Measurements from ENCODE around the gene HS3ST6.
"Not testable (repeated sequence)": the region's sequence is repeated elsewhere in the genome, so short reads cannot be mapped to it uniquely, and the experiment has no call there.

HS3ST6 gene

DNA sequence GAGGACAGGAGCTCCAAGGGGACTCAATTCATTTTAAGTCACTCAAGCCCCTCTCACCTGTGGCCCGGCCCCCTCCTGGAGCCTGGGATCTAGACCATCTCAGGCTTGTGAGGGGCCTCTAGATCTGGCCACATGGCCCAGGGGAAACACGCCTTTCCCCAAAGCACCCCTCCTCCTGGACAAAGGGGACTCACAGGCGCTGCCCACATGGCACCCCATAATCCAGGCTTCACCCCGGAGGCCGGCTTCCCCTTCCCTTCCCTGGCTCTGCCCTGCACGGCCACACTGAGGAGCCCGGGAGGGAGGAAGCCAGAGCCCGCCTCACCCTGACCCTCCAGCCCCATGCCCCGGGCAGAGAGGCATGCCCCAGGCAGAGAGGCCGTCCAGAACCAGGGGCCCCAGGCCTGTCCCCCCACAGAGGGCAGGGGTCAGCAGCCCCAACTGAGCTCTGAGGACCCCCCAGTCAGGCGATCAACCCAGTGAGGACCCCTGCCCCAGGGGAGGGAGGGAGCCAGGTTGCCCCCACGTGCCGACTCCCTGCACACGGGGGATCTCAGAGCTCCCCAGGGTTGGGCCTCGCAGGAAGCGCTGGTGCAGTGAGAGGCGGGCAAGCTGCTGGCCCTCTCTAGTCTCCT, 10.9 kb downstream of the HS3ST6 start:
- DNase-seq (ENCODE audit: low spot score), result no peak

DNA sequence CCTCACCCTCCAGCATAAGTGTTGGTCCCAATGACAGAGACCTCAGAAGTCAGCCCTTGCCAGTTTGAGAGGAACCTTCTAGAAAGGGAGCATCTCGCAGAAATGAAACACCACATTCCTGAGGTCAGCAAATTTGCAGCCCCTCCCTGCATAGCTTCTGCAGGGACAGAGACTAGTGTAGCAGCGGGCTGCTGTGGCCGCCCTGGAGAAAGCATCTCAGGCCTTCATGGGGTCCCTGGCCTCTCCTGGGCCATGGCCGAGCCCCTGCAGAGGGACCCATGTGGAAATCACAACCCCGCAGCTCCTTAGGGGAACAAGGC, 11.4 kb downstream of the HS3ST6 start:
- DNase-seq (ENCODE audit: low spot score), result no peak

DNA sequence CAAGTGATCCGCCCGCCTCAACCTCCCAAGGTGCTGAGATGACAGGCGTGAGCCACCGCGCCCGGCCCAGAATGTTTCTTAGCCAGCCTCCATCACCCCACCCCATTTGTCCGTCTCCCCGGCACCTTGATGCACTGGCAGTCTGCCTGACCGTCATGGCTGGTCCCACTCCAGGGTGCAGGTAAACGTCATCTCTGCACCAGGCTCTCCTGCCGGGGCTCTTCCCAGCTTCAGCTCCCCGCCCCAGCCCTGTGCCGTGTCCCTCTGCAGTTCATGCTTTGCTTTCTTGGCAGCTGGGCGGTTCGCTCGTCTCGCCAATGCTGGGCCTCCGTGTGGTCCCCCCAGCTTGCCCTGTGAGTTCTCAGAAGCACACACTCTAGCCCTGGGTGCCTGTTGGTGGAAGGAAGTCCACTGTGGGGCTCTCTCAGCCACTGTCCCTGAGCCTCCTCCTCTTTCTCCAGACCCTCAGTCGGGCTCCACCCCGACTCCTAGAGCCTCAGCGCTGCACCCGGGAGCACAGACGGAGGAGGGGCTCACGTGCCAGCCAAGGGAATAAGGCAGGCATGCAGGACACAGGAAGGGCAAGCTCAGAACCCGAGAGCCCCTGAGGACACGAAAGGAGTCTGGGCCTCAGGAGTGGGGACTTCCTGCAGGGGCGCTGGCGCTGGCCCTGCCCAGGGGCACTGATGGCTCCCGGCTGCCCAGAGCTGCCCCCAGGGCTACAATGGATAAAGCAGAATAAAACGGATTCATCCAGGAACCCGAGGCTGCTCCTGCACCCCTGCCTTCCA, 12.0 kb downstream of the HS3ST6 start:
- DNase-seq (ENCODE audit: low spot score), result no peak

DNA sequence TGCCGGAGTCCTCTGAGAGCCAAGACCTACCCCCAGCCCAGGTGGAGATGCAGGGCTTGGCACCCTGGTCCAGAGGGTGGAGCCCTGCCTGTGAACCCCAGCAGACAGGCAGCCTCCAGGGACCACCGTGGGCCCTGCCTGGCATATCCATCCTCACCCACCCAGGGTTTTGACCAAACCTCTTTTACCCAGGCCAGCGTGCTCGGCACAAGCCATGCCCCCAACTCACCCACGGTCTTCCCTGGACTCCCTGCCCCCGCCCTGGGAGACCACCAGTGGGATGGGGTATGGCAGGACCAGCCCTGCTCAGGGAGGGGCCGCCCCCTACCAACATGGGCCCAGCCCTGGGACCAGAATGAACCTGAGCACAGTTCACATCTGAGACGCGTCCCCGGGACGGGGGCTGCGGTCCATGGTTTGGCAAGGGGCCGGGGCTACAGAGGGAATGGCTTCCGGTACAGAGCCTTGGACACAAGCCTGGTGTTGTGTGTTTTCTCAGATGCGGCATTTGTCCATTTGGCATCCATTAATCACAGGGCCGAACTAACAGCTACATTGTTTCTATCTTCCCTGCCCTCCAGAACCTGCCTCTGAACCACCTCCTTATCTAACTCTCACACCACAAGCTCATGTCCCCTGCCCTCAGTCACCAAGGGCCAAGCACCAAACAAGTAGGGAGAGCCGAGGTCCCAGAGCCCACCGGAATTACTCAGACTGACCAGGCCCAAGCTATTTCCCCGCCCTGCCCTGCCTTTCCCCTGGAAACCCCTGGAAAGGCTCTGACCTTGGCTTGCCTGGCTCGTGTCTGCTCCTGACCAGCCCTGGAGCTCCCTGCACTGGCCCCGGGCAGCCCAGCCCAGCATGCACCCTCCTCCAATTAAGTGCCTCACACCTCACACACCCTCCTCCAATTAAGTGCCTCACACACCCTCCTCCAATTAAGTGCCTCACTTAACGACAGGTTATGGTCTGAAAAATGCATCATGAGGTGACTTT, 14.1 kb downstream of the HS3ST6 start:
- DNase-seq (ENCODE audit: low spot score), result no peak

DNA sequence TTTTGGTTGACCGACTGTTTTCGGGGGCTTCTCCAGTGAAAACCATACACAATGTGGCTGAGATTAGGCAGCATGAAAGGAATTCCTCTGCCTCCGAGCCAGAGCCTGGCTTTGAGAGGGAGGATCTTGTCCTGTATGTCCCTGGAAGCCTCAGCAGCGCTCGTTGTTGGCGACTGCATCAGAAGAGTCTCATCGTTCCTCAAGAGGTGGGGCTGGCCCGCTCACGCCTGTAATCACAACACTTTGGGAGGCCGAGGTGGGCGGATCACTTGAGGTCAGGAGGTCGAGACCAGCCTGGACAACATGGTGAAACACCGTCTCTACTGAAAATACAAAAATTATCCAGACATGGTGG, 15.0 kb downstream of the HS3ST6 start:
- no peak for DNase-seq (ENCODE audit: low spot score)

DNA sequence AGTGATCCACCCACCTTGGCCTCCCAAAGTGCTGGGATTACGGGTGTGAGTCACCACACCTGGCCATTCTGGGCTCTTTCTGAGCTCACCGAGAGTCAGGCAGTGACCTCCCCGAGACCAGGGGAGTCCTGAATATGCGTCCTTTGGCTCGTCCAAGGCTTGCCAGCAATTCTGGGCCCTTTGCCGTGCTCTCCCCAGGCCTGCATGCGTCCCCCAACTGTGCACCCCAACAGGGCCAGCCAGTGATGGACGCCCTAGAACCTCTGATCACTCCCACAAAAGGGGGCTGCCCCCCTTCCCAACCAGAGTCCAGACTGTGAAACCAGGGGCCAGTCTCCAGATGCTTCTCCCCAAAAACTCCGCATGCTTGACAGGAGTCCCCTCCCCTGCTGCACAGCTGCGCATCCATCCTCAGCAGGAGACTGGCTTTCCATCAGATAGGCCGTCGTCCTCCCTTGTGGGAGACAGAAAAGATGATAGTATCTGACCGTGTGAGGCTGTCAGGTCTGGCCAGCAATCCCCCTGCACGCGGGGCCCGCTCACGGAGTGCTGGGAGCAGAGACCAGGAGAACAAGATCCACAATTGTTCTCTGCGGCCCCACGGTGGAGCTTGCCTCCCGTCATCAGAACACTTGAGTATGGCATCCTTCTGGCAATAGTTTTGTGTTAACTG, 15.5 kb downstream of the HS3ST6 start:
- DNase-seq (ENCODE audit: low spot score), result no peak

DNA sequence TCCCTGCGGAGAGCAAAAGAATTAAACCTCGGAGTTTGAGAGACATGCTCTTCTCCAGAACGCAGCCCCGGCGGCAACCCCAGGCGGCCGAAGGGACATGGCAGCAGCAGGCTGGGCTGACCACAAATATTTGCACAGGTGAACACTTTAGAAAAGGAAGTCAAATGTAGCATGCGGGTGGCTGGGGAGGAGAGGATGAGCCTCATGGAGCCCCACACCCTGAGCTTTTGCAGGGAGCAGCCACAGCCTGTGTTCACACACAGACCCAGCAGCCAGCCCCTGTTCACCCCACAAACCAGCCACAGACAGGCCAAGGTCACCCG, 17.8 kb downstream of the HS3ST6 start:
- DNase-seq (ENCODE audit: low spot score), result no peak

DNA sequence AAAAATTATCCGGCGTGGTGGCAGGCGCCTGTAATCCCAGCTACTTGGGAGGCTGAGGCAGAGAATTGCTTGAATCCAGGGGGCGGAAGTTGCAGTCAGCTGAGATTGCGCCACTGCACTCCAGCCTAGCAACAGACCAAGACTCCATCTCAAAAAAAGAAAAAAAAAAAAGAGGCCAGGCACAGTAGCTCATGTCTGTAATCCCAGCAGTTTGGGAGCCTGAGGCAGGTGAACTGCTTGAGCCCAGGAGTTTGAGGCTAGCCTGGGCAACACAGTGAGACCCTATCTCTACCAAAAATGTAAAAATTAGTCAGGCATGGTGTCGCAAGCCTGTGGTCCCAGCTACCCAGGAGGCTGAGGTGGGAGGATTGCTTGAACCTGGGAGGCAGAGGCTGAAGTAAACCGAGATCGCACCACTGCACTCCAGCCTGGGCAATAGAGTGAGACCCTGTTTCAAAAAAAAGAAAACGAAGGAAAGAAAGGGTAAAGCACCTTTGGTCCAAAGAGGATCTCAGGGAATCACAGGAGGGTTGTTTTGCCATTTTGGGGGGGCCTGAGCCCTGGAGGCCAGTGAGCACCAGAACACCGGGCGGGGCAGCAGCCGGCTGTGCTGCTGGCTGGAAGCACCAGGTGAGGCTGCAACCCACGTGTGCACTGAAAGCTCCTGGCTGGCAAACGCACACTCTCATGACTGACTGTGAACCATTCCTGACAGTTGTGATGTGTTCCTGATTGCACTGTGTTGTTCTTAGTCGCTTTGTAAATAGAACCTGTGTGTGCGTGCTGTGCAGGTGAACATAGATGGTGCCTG, 18.4 kb downstream of the HS3ST6 start:
- no peak for DNase-seq (ENCODE audit: low spot score)

DNA sequence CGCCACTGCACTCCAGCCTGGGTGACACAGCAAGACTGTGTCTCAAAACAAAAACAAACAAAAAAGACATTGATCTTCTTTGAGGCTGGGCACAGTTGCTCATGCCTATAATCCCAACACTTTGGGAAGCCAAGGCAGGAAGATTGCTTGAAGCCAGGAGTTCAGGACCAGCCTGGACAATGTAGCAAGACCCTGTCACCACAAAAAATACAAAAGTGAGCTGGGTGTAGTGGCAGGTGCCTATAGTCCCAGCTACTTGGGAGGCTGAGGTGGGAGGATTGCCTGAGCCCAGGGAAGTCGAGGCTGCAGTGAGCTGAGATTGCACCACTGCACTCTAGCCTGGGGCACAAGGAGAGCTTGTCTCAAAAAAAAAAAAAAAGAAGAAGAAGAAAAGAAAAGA, 20.5 kb downstream of the HS3ST6 start:
- DNase-seq (ENCODE audit: low spot score), result not testable (repeated sequence)

DNA sequence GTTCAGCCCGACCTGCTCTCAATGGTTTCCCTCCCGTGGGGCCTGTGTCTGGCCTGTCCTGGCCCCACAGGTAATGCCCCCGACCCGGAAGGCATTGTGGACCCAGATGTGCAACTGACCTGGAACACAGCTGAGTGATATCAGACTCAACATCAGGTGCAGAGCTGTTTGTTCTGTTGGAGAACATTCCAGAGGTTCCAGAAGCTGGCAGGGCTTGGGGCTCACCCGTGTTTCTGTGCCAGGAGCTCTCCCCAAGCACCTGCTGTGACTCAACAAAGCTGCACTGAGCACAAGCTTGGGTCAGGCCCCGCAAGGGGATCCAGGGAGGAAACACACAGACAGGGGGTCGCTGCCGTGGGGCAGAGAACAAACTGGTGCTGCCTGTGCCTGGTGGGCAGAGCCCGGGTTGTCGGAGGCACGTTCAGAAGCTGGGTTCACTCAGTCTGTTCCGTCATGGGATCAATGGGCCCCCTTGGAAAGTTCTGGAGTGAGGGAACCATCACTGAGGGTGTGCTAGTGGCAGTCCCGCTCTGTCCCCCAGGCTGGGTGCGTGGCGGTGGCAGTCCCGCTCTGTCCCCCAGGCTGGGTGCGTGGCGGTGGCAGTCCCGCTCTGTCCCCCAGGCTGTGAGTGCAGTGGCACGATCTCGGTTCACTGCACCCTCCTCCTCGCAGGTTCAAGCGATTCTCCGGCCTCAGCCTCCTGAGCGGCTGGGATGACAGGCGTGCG, 22.1 kb downstream of the HS3ST6 start:
- no peak for DNase-seq (ENCODE audit: low spot score)

DNA sequence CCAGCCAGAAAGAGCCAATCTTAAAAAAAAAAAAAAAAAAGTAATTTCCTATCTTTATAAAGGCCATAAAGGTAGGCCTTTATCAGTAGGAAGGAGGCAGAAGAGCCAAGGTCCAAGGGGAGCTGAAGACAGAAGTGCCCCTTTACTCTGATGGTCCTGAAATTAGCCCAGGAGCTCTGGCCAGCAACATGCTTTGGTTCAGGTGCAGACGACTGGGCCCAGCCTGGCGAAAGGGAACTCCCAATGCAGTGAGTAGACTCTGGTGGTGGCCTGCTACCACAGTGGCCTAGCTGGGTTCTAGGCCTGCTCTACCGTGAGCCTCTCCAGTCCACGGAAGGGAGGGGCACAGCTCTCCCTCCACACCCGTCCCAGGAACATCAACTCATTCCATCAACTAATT, 23.1 kb downstream of the HS3ST6 start:
- no peak for DNase-seq (ENCODE audit: low spot score)

DNA sequence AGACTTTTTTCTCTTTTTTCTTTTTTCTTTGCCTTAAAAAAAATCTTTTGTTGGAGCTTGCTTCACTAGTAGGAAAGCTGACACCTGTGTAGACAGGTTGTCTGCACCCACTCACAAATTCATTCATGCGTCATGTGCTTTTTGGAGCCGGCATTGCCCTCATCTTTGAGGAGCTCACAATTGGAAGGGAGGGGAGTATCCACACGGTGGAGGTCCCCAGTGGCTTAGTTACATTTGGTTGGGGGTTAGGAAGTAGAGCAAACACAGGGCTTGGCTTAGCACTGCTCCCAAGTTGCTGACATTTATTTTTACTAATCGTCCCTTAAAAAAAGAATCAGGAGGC, 27.5 kb downstream of the HS3ST6 start:
- DNase-seq (ENCODE audit: low spot score), result no peak

DNA sequence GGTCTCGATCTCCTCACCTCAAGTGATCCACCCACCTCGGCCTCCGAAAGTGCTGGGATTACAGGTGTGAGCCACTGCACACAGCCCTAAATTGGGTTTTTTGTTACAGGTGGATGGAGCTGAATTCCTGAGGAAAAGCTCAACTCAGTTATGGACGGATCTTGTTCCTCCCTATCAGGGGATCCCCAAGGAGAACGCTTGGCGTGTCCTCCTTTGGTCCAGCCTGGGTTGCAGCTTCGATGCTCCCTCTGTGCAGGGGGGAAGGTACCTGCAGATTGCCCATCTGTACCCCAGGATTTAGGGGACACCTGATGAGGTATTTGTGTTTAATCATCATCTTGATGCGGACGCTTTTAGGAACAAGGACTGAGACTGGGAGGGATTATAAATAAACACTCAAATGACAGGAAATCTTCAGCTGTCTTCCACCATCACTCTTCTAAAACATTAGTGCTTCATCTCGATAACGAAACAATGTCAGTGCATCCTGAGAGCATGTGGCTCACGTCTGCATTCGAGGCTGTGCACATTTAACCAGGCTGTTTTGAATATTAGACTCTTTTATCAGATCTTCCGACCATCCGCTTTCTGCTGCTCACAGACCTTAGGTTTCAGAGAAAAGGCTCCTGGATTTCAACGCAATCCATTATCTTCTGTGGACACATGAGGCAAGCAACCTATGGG, 28.0 kb downstream of the HS3ST6 start:
- DNase-seq (ENCODE audit: low spot score), result no peak

DNA sequence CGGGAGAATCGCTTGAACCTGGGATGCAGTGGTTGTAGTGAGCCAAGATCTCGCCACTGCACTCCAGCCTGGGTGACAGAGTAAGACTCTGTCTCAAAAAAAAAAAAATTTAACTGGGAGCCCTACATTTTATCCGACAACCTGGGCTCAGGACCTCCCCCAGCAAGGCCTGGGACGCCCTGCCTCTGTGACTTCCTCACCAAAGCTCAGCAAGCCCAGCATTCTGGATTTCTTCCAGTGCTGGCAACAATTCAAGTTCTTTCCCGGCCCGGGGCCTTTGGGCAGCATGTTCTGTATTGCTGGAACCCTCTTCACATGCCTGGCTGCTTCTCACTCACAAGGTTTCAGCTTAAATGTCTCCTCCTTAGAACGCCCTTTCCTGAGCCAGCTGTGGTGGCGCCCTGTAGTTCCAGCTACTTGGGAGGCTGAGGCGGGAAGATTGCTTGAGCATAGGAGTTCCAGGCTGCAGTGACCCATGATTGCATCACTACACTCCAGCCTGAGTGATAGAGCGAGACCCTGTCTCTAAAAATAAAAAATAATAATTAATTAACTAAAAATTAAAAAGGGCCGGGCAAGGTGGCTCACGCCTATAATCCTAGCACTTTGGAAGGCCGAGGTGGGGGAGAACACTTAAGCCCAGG, 30.4 kb downstream of the HS3ST6 start:
- DNase-seq (ENCODE audit: low spot score), result no peak

DNA sequence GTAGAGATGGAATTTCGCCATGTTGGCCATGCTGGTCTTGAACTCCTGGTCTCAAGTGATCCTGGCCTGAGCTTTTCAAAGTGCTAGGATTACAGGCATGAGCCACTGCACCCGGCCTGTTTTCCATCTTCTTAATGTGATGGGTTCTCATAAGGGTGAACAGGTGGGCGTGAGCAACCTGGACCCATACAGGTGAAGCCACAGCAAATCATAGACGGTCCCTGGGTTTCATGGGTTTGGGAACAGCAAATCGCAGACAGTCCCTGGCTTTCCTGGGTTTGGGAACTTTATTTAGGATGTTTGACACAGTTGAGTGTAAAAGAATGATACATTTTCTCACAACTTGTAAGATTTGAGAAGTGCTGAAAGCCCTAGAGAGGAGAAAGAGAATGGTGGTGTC, 33.3 kb downstream of the HS3ST6 start:
- DNase-seq (ENCODE audit: low spot score), result no peak

DNA sequence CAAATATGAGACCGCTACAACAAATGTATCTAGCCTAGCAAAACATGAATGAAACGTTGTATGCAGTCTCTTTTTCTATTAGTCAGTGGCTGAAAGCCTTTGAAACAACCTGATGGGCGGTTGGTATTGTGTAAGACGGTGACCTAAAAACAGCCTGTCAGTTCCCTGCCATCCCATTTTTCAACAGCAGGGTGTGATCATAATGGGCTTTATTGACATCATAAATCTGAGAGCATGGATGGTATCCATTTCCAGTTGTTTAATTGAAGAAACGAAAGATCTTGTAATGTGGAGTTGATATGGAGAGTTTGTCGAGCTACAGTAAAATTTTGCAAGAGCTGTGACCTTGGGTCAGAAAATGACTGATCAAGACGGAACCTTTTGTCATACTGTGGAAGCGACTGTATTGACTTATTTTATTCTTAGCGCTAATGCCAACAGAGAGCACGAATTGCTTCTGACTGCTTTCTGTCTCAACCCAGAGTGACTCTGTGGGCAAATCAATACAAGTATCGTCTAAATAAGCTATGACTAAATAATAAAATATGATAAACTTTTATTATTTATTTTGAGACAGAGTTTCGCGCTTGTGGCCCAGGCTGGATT, 34.0 kb downstream of the HS3ST6 start:
- no peak for DNase-seq (ENCODE audit: low spot score)

DNA sequence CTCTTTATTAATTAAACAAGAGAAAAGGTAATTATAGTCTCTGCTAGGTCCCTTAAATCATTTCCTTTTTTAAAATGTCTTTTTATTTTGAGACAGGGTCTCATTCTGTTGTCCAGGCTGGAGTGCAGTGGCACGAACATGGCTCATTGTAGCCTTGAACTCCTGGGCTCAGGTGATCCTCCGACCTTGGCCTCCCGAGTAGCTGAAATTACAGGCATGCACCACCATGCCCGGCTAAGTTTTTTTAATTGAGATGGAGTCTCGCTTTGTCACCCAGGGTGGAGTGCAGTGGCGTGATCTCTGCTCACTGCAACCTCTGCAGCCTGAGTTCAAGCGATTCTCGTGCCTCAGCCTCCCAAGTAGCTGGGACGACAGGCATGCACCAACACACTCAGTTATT, 37.0 kb downstream of the HS3ST6 start:
- DNase-seq (ENCODE audit: low spot score), result not testable (repeated sequence)

DNA sequence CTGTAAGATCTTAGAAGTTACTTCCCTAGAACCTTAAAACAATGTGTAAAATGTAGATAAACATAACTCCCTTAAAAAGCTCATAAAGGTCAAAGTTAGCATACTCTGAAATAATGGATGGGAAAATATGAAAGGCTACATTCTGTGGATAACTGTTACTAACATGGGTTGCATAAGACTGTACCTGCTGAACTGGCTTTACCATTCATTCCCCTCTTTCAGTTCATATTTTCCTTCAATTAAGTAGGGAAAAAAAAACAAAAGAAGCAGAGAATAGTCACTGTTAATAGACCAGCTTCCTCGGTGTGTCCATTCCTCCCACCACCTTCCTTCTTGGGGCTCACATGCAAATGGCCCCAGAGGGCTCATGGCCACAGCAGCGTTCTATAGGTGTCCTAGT, 38.7 kb downstream of the HS3ST6 start:
- DNase-seq (ENCODE audit: low spot score), result no peak

DNA sequence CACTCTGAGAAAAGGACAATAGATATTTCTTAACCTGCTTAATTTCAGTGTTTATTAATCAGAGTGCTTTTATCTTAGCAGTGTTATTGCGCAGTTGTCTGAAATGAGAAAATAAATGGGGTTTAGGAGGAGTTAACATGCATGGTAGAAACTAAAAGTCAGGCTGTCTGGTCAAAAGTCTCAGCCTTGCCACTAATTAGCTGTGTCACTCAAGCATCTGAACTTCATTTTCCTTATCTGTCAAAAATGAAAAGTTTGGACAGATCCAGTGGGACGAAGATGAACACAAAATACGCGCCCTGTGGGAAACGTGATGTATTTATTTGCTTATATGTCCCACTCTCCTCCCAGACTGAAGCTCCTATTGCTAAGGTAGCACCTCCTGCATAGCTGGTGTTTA, 40.0 kb downstream of the HS3ST6 start:
- no peak for DNase-seq (ENCODE audit: low spot score)

DNA sequence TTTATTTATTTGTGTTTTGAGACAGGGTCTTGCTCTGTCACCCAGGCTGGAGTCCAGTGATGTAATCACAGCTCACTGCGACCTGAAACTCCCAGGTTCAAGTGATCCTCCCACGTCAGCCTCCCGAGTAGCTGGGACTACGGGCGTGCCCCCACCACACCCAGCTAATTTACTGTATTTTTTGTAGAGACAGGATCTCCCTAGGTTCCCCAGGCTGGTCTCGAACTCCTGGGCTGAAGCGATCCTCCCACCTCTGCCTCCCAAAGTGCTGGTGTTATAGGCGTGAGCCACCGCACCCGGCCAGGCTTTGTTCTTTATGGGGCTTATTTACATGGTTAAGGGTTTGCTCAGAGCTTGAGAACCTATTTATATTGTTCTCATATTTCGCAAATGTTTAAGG, 40.4 kb downstream of the HS3ST6 start:
- no peak for DNase-seq (ENCODE audit: low spot score)
